B cell (primary cell): ENCODE measurements around the gene ATP2B3. TPM values are rescaled to one million over a fixed set of nuclear protein-coding genes. Genes with fewer than 3 reads are reported as not detected.

Experiments used
- ATAC-seq: fragments of 200-7000 bp; cut with Tn5 transposase; one replicate; pipeline ENCODE4 v1.10.0; 2021; ENCODE audit warnings: low read depth, mild to moderate bottlenecking, moderate number of reproducible peaks, moderate library complexity
- CTCF ChIA-PET: fragments of 350-600 bp; sonication (Branson Sonifier 250); formaldehyde crosslinking; loops from one replicate; lab custom pipeline; 2021; ENCODE audit warnings: antibody characterized with exemption, inconsistent platforms; lab: Charles Lee
- POLR2A ChIA-PET: fragments of 350-600 bp; sonication (Branson Sonifier 250); formaldehyde crosslinking; loops from one replicate; lab custom pipeline; 2021; ENCODE audit warnings: antibody characterized with exemption; lab: Charles Lee
- DNase-seq: peaks from one replicate; pipeline ENCODE4 v3.0.0; 2013
- H2AFZ ChIP-seq: 2 replicates; pipeline ENCODE4 v1.6.1; 2012; ENCODE audit warnings: mild to moderate bottlenecking, low read depth, low read length; ENCODE audit not compliant: insufficient read depth, poor library complexity, severe bottlenecking
- H3K27ac ChIP-seq, 2 donors: 1 replicate in 1 of 2; 2 replicates in 1 of 2; pipeline ENCODE4 v1.5.1; 2012 to 2013; ENCODE audit warnings: low read length in 2 of 2, mild to moderate bottlenecking in 2 of 2, moderate library complexity in 1 of 2
- H3K27me3 ChIP-seq, 4 experiments: fragments of 200-600 bp in 1 of 4; sonication (generic) in 1 of 4; replicated peaks in 1 of 4; 1 replicate in 2 of 4; 2 replicates in 2 of 4; pipeline versions ENCODE4 v1.6.1 to v1.7.0; 2013 to 2016; ENCODE audit warnings: low read length in 3 of 4, mild to moderate bottlenecking in 2 of 4, mixed read lengths in 1 of 4, moderate library complexity in 1 of 4; ENCODE audit not compliant: insufficient read depth in 4 of 4, control insufficient read depth in 3 of 4; ENCODE audit errors: control extremely low read depth in 1 of 4
- H3K36me3 ChIP-seq, 2 experiments: replicated peaks in 1 of 2; 1 replicate in 1 of 2; 2 replicates in 1 of 2; pipeline versions ENCODE4 v1.6.1 to v1.7.1; 2013; ENCODE audit warnings: low read length in 1 of 2; ENCODE audit not compliant: insufficient read depth in 2 of 2, control insufficient read depth in 1 of 2; ENCODE audit errors: control extremely low read depth in 1 of 2, extremely low read depth in 1 of 2
- H3K4me1 ChIP-seq, 2 donors: fragments of 200-600 bp in 1 of 2; sonication (generic) in 1 of 2; 1 replicate in 1 of 2; 2 replicates in 1 of 2; pipeline versions ENCODE4 v1.5.1 to v1.6.1; 2013 to 2017; ENCODE audit warnings: low read length in 2 of 2; ENCODE audit not compliant: control insufficient read depth in 2 of 2, insufficient read depth in 2 of 2
- H3K4me2 ChIP-seq: replicated peaks from 2 replicates; pipeline ENCODE3; 2012; ENCODE audit warnings: mild to moderate bottlenecking, low read depth, low read length; ENCODE audit not compliant: poor library complexity, severe bottlenecking
- H3K4me3 ChIP-seq, 5 experiments: fragments of 200-600 bp in 1 of 5; sonication (generic) in 1 of 5; 1 replicate in 3 of 5; 2 replicates in 2 of 5; pipeline versions ENCODE4 v1.5.1 to v1.7.0; 2011 to 2016; ENCODE audit warnings: low read length in 4 of 5, mild to moderate bottlenecking in 4 of 5, low read depth in 2 of 5, control low read depth in 1 of 5, moderate library complexity in 1 of 5; ENCODE audit not compliant: insufficient read depth in 1 of 5; ENCODE audit errors: control extremely low read depth in 1 of 5, extremely low read depth in 1 of 5
- H3K79me2 ChIP-seq: fragments of 200-600 bp; sonication (generic); one replicate; pipeline ENCODE4 v1.6.0; 2016; ENCODE audit warnings: low read length; ENCODE audit not compliant: control insufficient read depth, insufficient read depth
- H3K9ac ChIP-seq: fragments of 200-600 bp; sonication (generic); 2 replicates; pipeline ENCODE4 v1.6.1; 2017; ENCODE audit warnings: mild to moderate bottlenecking, low read length, moderate library complexity
- H3K9me3 ChIP-seq, 3 donors: one replicate each; pipeline versions ENCODE4 v1.6.1 to v1.7.1; 2013; ENCODE audit warnings: low read length in 2 of 3; ENCODE audit not compliant: control insufficient read depth in 2 of 3, insufficient read depth in 1 of 3; ENCODE audit errors: control extremely low read depth in 1 of 3
- H4K20me1 ChIP-seq: 2 replicates; pipeline ENCODE4 v1.6.0; 2012; ENCODE audit warnings: mild to moderate bottlenecking, low read length; ENCODE audit not compliant: insufficient read depth, control insufficient read depth, poor library complexity, severe bottlenecking
- H3K27ac Mint-ChIP-seq: one replicate; pipeline ENCODE4 v1.8.0; 2021; ENCODE audit warnings: mixed read lengths
- H3K27me3 Mint-ChIP-seq: one replicate; pipeline ENCODE4 v1.8.0; 2021; ENCODE audit warnings: mixed read lengths
- H3K4me1 Mint-ChIP-seq: one replicate; pipeline ENCODE4 v1.8.0; 2021; ENCODE audit warnings: mixed read lengths
- H3K4me3 Mint-ChIP-seq: one replicate; pipeline ENCODE4 v1.8.0; 2021; ENCODE audit warnings: mixed read lengths
- H3K9me3 Mint-ChIP-seq: one replicate; pipeline ENCODE4 v1.8.0; 2022; ENCODE audit warnings: mixed read lengths; ENCODE audit not compliant: insufficient read depth
- CTCF ChIP-seq: fragments of 200-600 bp; IDR thresholded peaks from one replicate; pipeline ENCODE4 v1.8.0; 2022; ENCODE audit warnings: antibody characterized with exemption, mild to moderate bottlenecking
- EZH2 ChIP-seq: IDR thresholded peaks from 2 replicates; pipeline ENCODE4 v1.6.1; 2012; ENCODE audit warnings: borderline replicate concordance, low read depth, mild to moderate bottlenecking, moderate library complexity, low read length; ENCODE audit not compliant: insufficient read depth, poor library complexity, severe bottlenecking
- WGBS: methylation state at CpG from one replicate; pipeline ENCODE4 v1.1.5; 2013; ENCODE audit warnings: missing lambda C conversion rate; ENCODE audit not compliant: insufficient coverage; 5-methylcytosine and 5-hydroxymethylcytosine counted together
- intact Hi-C: fragments of 100-400 bp; cut with micrococcal nuclease; formaldehyde crosslinking; loops from one replicate; pipeline ENCODE4 v1.10.0; 2022
- polyA plus RNA-seq: library from polyadenylated mRNA; depleted of rRNA; stranded (reverse); fragments of >200 nt; gene quantifications from 2 replicates; pipeline ENCODE4 v1.2.3, GENCODE V29; 2012
- total RNA-seq, 2 donors: library from RNA; stranded (reverse); fragments of 120-200 nt in 1 of 2; gene quantifications; 1 replicate in 1 of 2; 2 replicates in 1 of 2; pipeline versions ENCODE4 v1.2.3 to v1.2.4, GENCODE V29; 2013 to 2022

ATP2B3 gene
- total and polyA plus RNA-seq, 2 donors (not counting 1 experiment from before 2014, with no cell fraction given): not detected

GRCh38 chrX:153628129-153628528 lies 110.7 kb downstream of the ATP2B3 start:
- intact Hi-C loops: no loop called here

GRCh38 chrX:153628665-153629064 lies 111.2 kb downstream of the ATP2B3 start:
- peaks cover 0 to 6% (median 0%) of the 10 kb centered on the region in 4 experiments for H3K27me3 ChIP-seq
- H3K4me1 Mint-ChIP-seq: no peaks in the 10 kb centered on the region
- no peaks in the 10 kb centered on the region for H3K36me3 ChIP-seq
- H3K27me3 Mint-ChIP-seq: peaks cover 10% of the 10 kb centered on the region
- H4K20me1 ChIP-seq: no peaks in the 10 kb centered on the region
- no peak overlapping the region for H3K4me3 ChIP-seq
- DNase-seq: no peak
- no peaks in the 10 kb centered on the region for H3K4me1 ChIP-seq
- no peak overlapping the region for H3K27ac Mint-ChIP-seq
- no peak overlapping the region for H3K9ac ChIP-seq
- peaks cover 2% of the 10 kb centered on the region for H3K9me3 Mint-ChIP-seq
- CTCF ChIA-PET: no interaction called here
- H3K4me3 Mint-ChIP-seq: no peak overlapping the region
- H3K79me2 ChIP-seq: no peaks in the 10 kb centered on the region
- WGBS: 93% methylated on average over 5 of the region's 12 CpGs
- POLR2A ChIA-PET: no interaction called here
- H3K27ac ChIP-seq: no peak overlapping the region
- H2AFZ ChIP-seq: no peak overlapping the region
- no peak overlapping the region for H3K4me2 ChIP-seq
- TF ChIP-seq EZH2 (no peak), CTCF (no peak)
- H3K9me3 ChIP-seq: no peaks in the 10 kb centered on the region
- no peak for ATAC-seq
- intact Hi-C loops: no loop called here

More at GRCh38 chrX:153628129-153628528, 110.7 kb downstream of the ATP2B3 start:
- no peak for DNase-seq
- Histone ChIP-seq H3K9me3 (no peaks in the 10 kb centered on the region), H3K9ac (no peak overlapping the region), H3K36me3 (no peaks in the 10 kb centered on the region), H4K20me1 (no peaks in the 10 kb centered on the region), H3K79me2 (no peaks in the 10 kb centered on the region), H3K27me3 (peaks cover 0 to 6% (median 0%) of the 10 kb centered on the region in 4 experiments), H3K4me1 (no peaks in the 10 kb centered on the region), H3K4me3 (no peak overlapping the region), H2AFZ (no peak overlapping the region), H3K27ac (no peak overlapping the region), H3K4me2 (no peak overlapping the region)
- Mint-ChIP-seq H3K9me3 (peaks cover 2% of the 10 kb centered on the region), H3K4me3 (no peak overlapping the region), H3K27ac (no peak overlapping the region), H3K27me3 (peaks cover 10% of the 10 kb centered on the region), H3K4me1 (no peaks in the 10 kb centered on the region)
- TF ChIP-seq CTCF: no peak
- no peak for TF ChIP-seq EZH2
- WGBS: 97% methylated on average over 5 of the region's 8 CpGs
- ChIA-PET POLR2A (no interaction called here), CTCF (no interaction called here)
- ATAC-seq: no peak
